ENCODE results near the gene CD180.

CD180 gene
- total RNA-seq: 0 reads per million in 2 donors

GRCh38 chr5:67196537-67197059 lies at the start of gene CD180:
TSS of gene CD180 (minus strand) at chr5:67196799. CDS start at chr5:67196641, 158 bp downstream.
- DNase-seq: no peak

GRCh38 chr5:67246108-67246507 lies 49.5 kb upstream of the CD180 start:
- peak in 2 of 5 experiments; percentile 30 to 72 for DNase-seq

GRCh38 chr5:67245259-67245846 lies 48.8 kb upstream of the CD180 start:
- no peak for DNase-seq

- no peak for DNase-seq
These were observed 47.8 kb upstream of the CD180 start for GRCh38 chr5:67244345-67244793.

DNA sequence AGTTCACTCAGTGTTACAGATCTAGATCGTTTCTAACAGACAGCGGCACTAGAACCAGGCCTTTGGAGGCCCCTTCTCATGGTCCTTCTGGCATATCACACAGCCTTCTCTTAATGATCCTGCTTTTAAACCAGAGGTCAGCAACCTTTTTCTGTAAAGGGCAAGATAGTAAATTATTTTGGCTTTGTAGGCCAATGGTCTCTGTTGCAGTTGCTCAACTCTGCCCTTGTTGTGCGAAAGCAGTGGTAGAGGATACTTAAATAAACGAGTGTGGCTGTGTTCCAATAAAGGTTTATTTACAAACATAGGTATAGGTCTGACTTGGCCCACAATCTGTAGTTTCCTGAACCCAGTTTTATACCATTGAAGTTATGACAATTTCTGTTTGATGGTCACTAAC lies 47.3 kb upstream of the CD180 start:
- no peak for DNase-seq

GRCh38 chr5:67243349-67243748 lies 46.8 kb upstream of the CD180 start:
- no peak for DNase-seq

GRCh38 chr5:67241326-67241725 lies 44.7 kb upstream of the CD180 start:
- DNase-seq: no peak

GRCh38 chr5:67240846-67241245 lies 44.2 kb upstream of the CD180 start:
- DNase-seq: no peak

DNA sequence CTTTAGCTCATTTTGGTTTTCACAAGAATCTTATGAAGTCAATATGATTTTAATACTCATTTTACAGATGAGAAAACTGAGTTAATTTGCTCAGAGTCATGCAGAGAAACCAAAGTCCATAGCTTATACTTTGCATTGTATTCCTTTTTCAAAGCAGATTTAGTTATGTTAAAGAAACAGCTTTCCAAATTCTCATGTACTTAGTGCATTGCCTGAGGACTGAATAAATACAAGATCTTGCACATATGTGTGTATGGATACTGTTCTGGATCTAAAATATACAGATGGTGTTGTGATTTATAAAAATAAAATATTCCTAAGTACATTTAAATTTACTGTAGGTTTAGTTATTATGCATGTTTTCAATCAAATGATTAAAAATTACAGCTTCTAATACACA lies 43.5 kb upstream of the CD180 start:
- no peak for DNase-seq

DNA sequence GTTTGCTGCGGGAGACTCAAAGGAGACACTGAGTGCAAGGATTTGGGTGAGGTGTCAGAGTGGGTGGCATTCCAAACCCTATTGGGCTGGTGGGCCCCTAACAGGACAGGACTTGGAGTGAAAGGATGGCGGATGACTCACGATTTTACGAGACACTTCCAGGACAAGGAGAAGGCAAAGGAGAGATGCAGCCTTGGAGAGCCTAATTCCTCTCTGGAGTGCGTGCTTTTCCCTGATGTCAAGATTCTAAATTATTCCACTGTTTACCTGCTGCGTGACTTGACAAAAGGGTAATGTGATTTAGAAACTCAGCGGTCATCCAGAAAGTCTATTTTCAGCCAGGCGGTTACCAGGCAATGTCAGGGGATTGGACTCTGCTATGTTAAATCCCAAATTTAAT lies 41.6 kb upstream of the CD180 start:
- DNase-seq: no peak

GRCh38 chr5:67235399-67236110 lies 39.0 kb upstream of the CD180 start:
- no peak for DNase-seq

DNA sequence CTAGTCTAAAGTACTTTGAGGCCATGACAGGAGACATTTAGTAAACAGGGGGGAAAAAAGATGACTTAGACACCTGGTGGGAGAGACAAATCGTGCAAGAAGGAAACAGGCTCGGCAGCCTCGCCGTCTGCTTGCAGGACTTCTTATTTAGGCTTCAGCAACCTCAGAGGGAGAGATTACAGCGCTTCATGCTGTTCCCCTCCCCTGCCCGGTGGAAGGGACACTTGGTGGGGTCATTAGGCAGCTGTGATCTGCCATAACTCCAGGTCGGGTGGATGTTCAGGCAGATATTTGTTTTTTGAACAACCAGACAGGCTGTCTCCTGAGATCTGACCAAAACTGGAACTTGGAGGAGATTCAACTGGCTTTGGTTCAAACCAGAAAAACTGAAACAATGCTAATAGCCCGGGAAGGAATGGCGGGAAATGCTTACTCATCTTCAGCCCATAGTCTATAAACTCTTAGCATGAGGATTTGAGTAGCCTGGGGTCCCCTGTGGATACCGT lies 38.1 kb upstream of the CD180 start:
- DNase-seq: no peak

DNA sequence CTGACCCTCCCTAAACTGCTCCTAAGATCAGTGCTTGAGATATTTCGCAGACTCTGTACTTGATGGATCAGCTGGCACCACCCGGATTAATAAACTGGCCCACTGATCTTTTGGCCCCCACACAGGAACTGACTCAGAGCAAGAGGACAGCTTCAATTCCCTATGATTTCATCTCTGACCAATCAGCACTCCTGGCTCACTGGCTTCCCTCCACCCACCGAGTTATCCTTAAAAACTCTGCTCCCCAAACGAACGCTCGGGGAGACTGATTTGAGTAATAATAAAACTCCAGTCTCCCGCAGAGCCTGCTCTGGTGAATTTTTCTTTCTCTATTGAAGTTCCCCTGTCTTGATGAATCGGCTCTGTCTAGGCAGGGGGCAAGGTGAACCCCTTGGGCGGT lies 36.5 kb upstream of the CD180 start:
- no peak for DNase-seq

DNA sequence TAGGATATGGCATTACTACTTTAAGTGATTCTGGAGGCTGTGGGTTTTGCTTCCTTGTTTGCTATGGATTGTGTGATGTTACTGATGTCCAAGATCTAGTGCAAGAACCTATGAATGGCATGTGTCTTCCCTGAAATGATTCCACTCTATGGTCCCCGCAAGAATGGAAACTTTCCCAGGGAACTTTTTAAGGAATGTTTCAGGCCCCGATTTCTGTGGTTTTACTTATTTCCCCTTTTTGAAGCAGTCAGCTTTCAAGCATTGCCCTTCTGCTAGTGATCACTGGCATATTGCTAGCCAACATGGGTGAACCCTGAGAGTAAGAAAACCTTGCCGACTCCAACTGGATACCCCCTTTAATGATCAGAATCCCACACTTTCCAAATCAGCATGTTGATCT lies 26.6 kb upstream of the CD180 start:
- no peak for DNase-seq

DNA sequence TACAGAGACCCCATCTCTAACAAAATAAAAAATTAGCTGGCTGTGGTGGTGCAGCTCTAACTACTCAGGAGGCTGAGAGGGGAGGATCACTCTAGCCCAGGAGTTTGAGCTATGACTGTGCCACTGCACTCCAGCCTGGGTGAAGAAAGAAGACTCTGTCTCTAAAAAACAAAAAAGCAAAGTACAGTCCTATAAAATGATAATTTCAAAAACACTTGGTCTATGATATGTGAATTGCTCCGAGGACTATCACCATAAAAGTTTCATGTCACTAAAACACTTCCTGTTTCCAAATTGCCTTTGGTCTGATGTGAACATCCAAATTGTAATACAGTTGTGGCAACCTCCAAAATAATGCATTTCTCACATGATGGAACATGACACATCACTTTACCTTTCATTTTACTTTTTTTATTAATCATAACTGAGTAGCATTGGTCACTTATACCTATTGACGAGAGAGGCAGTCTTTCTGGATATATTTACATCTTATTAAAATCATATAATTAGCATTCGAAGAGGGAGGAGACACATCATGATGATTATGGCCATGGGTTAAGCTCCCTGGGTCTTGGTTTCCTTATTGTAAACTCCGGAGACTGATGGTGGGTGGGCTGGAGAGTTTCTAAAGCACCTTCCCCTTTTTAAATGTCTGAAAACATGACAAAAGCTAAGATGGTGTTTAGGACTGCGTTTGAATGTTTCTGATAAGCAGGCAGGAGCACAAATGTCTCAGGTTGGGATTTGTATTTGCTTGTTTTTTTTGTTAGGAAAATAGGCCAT lies 25.8 kb upstream of the CD180 start:
- no peak for DNase-seq

GRCh38 chr5:67221487-67222242 lies 25.1 kb upstream of the CD180 start:
- DNase-seq: peak in 4 of 5 experiments; percentile 9 to 96 (median 36)

GRCh38 chr5:67216564-67216963 lies 20.0 kb upstream of the CD180 start:
- DNase-seq: no peak

DNA sequence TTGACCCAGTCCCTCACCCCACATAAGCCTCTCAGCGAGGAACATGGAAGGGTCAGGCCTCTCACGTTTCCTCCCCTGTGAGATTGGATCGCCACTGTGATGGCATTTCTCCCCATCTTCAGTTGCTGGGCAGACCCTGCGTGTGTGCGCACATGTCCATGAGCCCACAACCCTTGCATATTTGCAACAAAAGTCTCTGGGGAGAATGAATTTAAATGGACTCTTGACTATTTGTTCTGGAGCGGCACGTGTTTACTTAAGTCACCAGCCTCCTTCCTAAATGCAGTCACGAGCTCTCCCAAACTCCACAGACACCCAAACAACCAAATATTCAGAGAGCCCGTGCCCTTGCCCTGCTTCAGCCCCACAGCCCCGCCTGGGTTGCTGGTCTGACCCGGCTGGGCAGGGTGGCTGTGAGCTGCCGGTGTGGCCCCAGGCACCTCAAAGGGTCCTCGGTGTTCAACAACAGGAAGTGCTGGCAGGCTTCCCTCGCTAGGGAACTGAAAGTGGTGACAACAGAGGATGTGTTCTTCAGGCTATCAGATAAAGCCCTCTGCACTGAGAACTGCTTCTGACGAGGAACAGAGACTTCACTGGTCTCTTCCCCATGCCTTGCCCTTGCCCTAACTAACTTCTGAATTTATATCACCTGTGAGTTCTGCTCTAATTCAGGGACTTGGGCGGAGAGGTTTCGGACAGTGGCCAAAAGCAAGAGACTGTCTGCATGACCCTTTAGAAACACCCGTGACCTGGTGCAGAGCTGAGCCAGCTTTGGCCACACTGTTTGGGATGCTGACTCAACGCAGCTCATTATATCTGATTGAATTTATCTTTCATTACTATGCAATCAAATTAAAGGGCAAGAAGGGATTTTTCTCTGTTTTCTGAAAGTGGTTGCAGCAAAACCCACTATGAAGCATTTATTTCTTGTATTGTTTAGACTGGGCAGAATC lies 19.2 kb upstream of the CD180 start:
- DNase-seq: peak; percentile 20 to 97 (median 54)

DNA sequence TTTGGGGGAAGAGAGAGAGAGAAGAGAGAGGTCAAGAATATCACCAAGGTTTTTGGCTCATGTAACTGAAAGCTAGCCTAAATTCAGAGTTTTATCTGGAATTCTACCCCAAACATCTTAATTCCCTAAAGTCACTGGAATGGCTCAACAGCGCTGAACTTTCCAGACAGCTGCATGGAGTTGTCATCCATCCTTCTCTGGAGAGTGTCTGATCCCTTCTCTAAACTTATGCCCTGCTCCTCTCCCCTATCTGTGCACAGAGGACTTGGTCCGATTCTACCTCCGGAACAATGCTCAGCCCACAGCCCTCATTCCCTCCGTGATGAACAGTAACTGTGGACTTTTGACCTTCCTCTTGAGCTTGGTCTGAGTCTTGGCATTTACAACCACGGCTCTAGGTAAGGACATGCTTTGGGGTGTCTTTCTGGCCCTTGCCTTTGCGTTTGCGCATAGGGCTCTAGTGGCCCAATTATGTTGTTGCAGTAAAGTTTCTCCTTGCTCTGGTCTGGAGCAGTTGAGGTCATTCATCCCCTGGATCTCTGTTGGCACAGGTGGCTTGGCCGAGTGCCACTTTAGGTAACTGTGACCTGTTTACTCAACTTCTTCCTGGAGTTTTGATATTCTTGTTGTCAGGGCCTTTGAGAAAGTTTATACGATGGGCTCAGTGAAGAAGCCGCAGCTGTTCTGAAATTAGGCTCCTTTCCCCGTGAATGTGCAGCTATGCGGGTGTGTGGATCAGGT lies 18.3 kb upstream of the CD180 start:
- DNase-seq: no peak

GRCh38 chr5:67214036-67214435 lies 17.4 kb upstream of the CD180 start:
- no peak for DNase-seq

- no peak for DNase-seq
These were observed 15.3 kb upstream of the CD180 start for GRCh38 chr5:67211926-67212325.

Measured in T-helper 2 cell (primary cell).